Measurements from ENCODE around the gene CEP20.

The CEP20 gene

DNA sequence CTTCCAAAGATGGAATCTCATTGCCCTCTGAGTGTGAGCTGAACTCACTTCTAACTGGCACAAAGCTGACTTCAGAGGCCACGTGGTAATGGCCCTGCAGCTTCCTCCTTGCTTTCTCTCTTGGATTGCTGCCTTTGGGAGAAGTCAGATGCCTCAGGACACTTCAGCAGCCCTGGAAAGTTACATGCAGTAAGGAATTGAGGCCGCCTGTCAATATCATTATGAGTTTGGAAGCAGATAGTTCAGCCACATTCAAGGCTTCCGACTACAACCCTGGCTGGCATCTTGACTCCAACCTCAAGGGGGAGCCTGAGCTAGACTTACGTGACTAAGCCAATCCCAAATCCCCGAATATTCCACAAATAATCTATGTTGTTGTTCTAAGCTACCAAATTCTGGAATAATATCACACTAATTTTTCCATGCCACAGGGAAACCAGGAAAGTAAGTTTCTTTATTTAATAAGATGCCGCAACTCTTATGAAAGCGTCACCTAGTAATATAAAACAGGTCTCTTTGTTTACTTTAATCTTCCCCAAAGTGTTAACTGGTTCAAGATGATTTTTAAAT is 13.6 kb downstream of the CEP20 start:
- TF ChIP-seq EZH2 (IDR thresholded peaks at IDR 0.05), result no peak
- no peak for TF ChIP-seq POLR2AphosphoS5 (IDR thresholded peaks at IDR 0.05; ENCODE audit: borderline replicate concordance, low read depth, low read length)
- no peak for TF ChIP-seq FOXP2 (optimal IDR thresholded peaks at IDR 0.05; ENCODE audit: control extremely low read depth, extremely low read length, insufficient read depth)
- Histone ChIP-seq H3K4me3 (no peak overlapping the region), H3K9me3 (ENCODE audit: low read depth, low read length) (no peaks in the 10 kb centered on the region), H3K36me3 (ENCODE audit: insufficient read depth, low read length) (peaks cover 49% of the 10 kb centered on the region), H3K27ac (no peak overlapping the region), H3K9ac (ENCODE audit: insufficient read length) (no peak overlapping the region)
- DNase-seq (ENCODE audit: low read depth, low spot score), result no peak

DNA sequence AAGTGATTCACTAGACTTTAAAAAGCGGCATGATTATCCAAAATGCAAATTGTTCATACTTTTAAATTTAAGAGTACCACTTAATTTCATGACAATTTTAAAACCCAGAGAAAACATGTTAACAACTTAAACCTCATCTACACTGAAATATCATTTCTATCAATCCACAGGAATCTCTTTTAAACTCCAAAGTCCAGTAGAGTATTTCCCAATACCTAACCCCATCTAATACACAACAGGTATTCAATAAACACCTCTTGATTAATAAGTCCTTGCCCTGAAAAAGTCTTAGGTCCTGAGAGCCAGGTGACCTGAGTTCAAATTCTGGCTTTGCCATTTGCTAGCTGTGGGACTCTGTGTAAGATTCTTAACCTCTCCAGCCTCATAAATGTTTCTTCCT is 14.7 kb downstream of the CEP20 start:
- Histone ChIP-seq H3K9ac (ENCODE audit: insufficient read length) (no peak overlapping the region), H3K9me3 (ENCODE audit: low read depth, low read length) (no peaks in the 10 kb centered on the region), H3K4me3 (no peak overlapping the region), H3K36me3 (ENCODE audit: insufficient read depth, low read length) (peaks cover 42% of the 10 kb centered on the region), H3K27ac (no peak overlapping the region)
- TF ChIP-seq FOXP2 (optimal IDR thresholded peaks at IDR 0.05; ENCODE audit: control extremely low read depth, extremely low read length, insufficient read depth) (no peak), EZH2 (IDR thresholded peaks at IDR 0.05) (no peak), POLR2AphosphoS5 (IDR thresholded peaks at IDR 0.05; ENCODE audit: borderline replicate concordance, low read depth, low read length) (no peak)
- DNase-seq (ENCODE audit: low read depth, low spot score), result no peak

DNA sequence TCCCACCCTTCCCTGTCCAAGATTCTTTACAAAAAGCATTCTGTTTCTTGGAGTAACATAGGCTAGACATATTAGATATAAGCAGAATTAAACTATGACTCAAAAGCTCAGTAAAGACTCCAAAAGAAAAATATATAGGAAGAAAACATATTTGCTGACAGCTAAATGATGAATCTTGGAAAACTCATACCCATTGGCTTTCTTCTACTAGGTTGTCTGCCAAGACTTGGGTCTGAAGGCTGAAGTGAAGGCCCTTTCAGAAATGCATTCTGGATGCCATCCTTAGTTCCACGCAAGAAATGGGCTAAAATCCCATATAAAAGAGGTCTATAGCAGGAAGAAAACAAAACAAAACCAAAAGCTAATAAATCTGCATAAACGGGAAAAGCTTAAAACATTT is 15.1 kb downstream of the CEP20 start:
- H3K36me3 ChIP-seq (ENCODE audit: insufficient read depth, low read length), result peaks cover 38% of the 10 kb centered on the region
- no peak overlapping the region for H3K4me3 ChIP-seq
- no peaks in the 10 kb centered on the region for H3K9me3 ChIP-seq (ENCODE audit: low read depth, low read length)
- TF ChIP-seq FOXP2 (optimal IDR thresholded peaks at IDR 0.05; ENCODE audit: control extremely low read depth, extremely low read length, insufficient read depth) (no peak), POLR2AphosphoS5 (IDR thresholded peaks at IDR 0.05; ENCODE audit: borderline replicate concordance, low read depth, low read length) (no peak), EZH2 (IDR thresholded peaks at IDR 0.05) (no peak)
- no peak overlapping the region for H3K9ac ChIP-seq (ENCODE audit: insufficient read length)
- H3K27ac ChIP-seq, result no peak overlapping the region
- no peak for DNase-seq (ENCODE audit: low read depth, low spot score)

DNA sequence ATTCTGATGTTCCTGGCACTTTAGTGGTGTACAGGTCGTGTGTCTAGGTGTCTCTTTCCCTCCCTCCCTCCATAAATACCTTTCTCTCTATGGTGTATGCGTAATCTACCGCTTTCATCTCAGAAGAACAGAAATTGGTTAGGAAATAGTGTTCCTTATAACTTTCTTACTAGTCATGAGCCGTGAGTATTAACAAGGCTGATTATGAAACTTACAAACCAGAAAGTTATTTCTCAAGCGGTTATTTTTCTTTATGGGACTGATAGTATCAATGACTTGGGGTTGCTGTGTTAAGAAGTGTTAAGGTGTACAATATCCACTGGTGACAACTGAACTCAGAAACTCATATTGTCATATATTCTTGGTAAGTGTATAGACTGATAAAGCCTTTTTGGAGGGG is 18.4 kb downstream of the CEP20 start:
- peaks cover 47% of the 10 kb centered on the region for H3K36me3 ChIP-seq (ENCODE audit: insufficient read depth, low read length)
- no peak overlapping the region for H3K27ac ChIP-seq
- no peak overlapping the region for H3K9ac ChIP-seq (ENCODE audit: insufficient read length)
- H3K9me3 ChIP-seq (ENCODE audit: low read depth, low read length), result no peaks in the 10 kb centered on the region
- no peak overlapping the region for H3K4me3 ChIP-seq
- TF ChIP-seq EZH2 (IDR thresholded peaks at IDR 0.05) (no peak), FOXP2 (optimal IDR thresholded peaks at IDR 0.05; ENCODE audit: control extremely low read depth, extremely low read length, insufficient read depth) (no peak), POLR2AphosphoS5 (IDR thresholded peaks at IDR 0.05; ENCODE audit: borderline replicate concordance, low read depth, low read length) (no peak)
- no peak for DNase-seq (ENCODE audit: low read depth, low spot score)

DNA sequence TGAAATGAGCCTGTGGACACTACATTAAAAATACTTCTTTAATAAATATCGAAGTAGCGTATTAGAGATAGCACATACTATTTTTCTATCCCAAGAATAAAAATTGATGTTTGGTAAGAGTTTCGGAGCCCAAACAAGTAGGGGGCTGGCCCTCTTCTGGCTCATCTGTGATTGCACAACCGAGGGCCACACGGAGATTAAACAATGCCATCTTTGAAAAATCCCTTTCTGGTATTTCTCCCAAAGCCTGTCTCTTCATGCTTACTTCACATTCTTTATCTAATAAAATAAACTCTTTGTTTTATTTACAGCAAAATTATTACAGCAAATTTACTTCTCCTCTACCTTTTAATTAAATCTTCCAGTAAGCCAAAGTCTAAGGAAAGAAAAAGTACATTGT is 22.0 kb downstream of the CEP20 start:
- Histone ChIP-seq H3K27ac (no peak overlapping the region), H3K9ac (ENCODE audit: insufficient read length) (no peak overlapping the region), H3K9me3 (ENCODE audit: low read depth, low read length) (no peaks in the 10 kb centered on the region), H3K4me3 (no peak overlapping the region), H3K36me3 (ENCODE audit: insufficient read depth, low read length) (peaks cover 34% of the 10 kb centered on the region)
- no peak for TF ChIP-seq FOXP2 (optimal IDR thresholded peaks at IDR 0.05; ENCODE audit: control extremely low read depth, extremely low read length, insufficient read depth)
- TF ChIP-seq POLR2AphosphoS5 (IDR thresholded peaks at IDR 0.05; ENCODE audit: borderline replicate concordance, low read depth, low read length), result no peak
- no peak for TF ChIP-seq EZH2 (IDR thresholded peaks at IDR 0.05)
- no peak for DNase-seq (ENCODE audit: low read depth, low spot score)

DNA sequence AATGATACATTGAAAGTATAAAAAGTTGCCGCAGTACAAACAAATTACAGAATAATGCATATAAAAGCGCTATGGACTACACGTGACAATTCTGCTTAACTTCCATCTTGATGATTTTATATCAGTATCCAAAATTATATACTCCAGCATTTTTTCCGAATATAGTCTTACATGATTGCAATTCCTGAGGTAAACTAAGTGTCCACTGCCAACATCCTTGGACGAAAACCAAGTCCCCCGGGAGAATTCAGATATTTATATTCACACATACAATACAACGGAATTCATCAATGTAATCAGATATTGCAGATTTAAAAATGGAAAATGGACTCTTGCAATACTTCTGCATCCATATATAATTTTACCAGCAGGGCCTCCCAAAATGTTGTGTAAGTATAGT is 22.7 kb downstream of the CEP20 start:
- no peak for DNase-seq (ENCODE audit: low read depth, low spot score)
- Histone ChIP-seq H3K9ac (ENCODE audit: insufficient read length) (no peak overlapping the region), H3K36me3 (ENCODE audit: insufficient read depth, low read length) (peaks cover 32% of the 10 kb centered on the region), H3K27ac (no peak overlapping the region), H3K4me3 (no peak overlapping the region), H3K9me3 (ENCODE audit: low read depth, low read length) (no peaks in the 10 kb centered on the region)
- TF ChIP-seq EZH2 (IDR thresholded peaks at IDR 0.05) (no peak), POLR2AphosphoS5 (IDR thresholded peaks at IDR 0.05; ENCODE audit: borderline replicate concordance, low read depth, low read length) (no peak), FOXP2 (optimal IDR thresholded peaks at IDR 0.05; ENCODE audit: control extremely low read depth, extremely low read length, insufficient read depth) (no peak)

DNA sequence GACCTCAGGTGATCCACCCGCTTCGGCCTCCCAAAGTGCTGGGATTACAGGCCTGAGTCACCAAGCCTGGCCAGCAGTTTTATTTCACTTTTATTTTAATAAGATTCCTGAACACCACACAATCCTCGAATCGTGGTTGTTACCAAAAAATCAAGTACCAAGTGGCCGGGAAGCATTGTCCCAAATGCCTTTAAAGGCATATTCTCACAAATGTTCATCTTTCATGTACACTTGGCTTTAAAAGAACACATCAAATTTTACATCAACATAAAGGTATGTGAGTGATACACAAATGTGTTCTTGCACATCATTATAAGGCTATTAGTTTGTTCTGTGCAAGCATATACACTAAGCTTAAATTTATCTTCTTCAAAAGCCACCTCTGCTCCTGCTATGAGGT is 23.5 kb downstream of the CEP20 start:
- H3K9ac ChIP-seq (ENCODE audit: insufficient read length), result no peak overlapping the region
- H3K4me3 ChIP-seq, result no peak overlapping the region
- no peak overlapping the region for H3K27ac ChIP-seq
- DNase-seq (ENCODE audit: low read depth, low spot score), result no peak
- TF ChIP-seq EZH2 (IDR thresholded peaks at IDR 0.05) (no peak), POLR2AphosphoS5 (IDR thresholded peaks at IDR 0.05; ENCODE audit: borderline replicate concordance, low read depth, low read length) (no peak), FOXP2 (optimal IDR thresholded peaks at IDR 0.05; ENCODE audit: control extremely low read depth, extremely low read length, insufficient read depth) (no peak)
- peaks cover 25% of the 10 kb centered on the region for H3K36me3 ChIP-seq (ENCODE audit: insufficient read depth, low read length)
- no peaks in the 10 kb centered on the region for H3K9me3 ChIP-seq (ENCODE audit: low read depth, low read length)

DNA sequence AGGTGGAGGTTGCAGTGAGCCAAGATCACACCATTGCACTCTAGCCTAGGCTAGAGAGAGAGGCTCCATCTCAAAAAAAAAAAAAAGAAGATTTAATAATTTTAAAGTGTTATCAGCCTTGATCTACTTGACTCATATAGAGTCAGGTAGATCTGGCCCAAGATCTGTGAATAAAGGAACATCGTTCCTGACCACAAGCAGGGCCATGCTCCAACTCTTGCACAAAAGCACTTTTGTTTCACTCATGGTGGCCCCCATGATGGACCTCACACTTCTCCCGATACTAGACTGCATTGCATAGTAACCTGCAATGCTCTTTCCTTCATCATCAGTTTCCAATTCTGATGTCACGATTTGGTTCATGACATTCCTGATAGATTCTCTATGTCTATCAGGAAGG is 26.4 kb downstream of the CEP20 start:
- no peak overlapping the region for H3K27ac ChIP-seq
- TF ChIP-seq EZH2 (IDR thresholded peaks at IDR 0.05) (no peak), POLR2AphosphoS5 (IDR thresholded peaks at IDR 0.05; ENCODE audit: borderline replicate concordance, low read depth, low read length) (no peak), FOXP2 (optimal IDR thresholded peaks at IDR 0.05; ENCODE audit: control extremely low read depth, extremely low read length, insufficient read depth) (no peak)
- H3K9me3 ChIP-seq (ENCODE audit: low read depth, low read length), result no peaks in the 10 kb centered on the region
- H3K36me3 ChIP-seq (ENCODE audit: insufficient read depth, low read length), result peaks cover 11% of the 10 kb centered on the region
- no peak overlapping the region for H3K9ac ChIP-seq (ENCODE audit: insufficient read length)
- no peak overlapping the region for H3K4me3 ChIP-seq
- no peak for DNase-seq (ENCODE audit: low read depth, low spot score)
